GM03348 (cell line): ENCODE data around the gene TRNAU1AP.
A peak's percentile ranks its signal among the peaks of the same experiment; 100 is the strongest.
"Not testable (repeated sequence)": the region's sequence is repeated elsewhere in the genome, so short reads cannot be mapped to it uniquely, and the experiment has no call there.

Experiments used
- DNase-seq: peaks from one replicate; pipeline ENCODE4 v3.0.0; 2012; ENCODE audit warnings: low spot score

Gene TRNAU1AP

GRCh38 chr1:28521502-28522164 is 31.3 kb upstream of the TRNAU1AP start:
- DNase-seq = no peak

GRCh38 chr1:28522537-28522936 is 30.3 kb upstream of the TRNAU1AP start:
- not testable (repeated sequence) for DNase-seq

DNA sequence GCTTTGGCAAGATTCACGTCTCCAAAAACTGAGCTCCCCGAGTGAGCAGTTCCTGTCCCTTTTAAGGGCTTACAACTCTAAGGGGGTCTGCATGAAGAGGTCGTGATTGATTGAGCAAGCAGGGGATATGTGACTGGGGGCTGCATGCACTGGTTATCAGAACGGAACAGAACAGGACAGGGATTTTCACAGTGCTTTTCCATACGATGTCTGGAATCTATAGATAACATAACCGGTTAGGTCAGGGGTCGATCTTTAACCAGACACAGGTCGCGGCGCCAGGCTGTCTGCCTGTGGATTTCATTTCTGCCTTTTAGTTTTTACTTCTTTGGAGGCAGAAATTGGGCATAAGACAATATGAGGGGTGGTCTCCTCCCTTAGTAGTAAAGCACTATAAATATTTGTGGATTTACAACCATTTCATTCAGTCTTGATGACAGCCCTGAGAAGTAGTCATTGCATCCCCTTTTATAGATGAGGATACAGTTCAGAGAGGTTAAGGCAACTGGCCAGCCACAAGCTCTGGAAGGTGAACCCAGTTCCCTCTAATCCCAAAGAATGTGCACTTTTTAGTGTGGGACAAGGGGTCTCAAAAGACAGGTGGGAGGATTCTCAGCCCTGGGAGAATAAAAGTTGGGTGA is 27.8 kb upstream of the TRNAU1AP start:
- not testable (repeated sequence) for DNase-seq

- no peak for DNase-seq
Observed at GRCh38 chr1:28526886-28527285, 26.0 kb upstream of the TRNAU1AP start.

GRCh38 chr1:28530456-28530855 is 22.4 kb upstream of the TRNAU1AP start:
- no peak for DNase-seq

- DNase-seq = no peak
Observed at GRCh38 chr1:28534671-28535070, 18.2 kb upstream of the TRNAU1AP start.

GRCh38 chr1:28535180-28535579 is 17.7 kb upstream of the TRNAU1AP start:
- DNase-seq = no peak

DNA sequence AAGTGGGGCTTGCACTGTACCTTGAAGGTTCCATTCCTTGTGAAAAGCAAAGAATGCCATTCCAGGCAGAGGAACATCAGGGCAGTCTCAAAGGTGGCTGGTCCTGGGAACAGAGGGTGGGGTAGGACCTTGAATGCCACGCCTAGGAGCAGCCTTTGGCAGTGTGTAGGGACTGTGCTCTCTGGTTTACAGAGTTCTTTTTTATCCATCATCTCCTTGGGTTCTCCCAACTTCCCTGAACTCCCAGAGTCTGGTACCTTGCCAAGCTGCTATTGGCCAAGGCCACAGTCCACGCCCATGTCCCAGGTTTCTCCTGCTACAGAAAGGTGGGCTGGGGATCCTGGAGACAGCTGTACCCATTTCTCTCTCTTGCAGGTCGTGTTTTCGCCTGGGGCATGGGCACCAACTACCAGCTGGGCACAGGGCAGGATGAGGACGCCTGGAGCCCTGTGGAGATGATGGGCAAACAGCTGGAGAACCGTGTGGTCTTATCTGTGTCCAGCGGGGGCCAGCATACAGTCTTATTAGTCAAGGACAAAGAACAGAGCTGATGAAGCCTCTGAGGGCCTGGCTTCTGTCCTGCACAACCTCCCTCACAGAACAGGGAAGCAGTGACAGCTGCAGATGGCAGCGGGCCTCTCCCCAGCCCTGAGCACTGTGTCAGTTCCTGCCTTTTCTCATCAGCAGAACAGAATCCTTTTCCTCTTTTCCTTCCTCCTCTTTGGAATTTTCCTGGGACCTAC is 15.3 kb upstream of the TRNAU1AP start:
- no peak for DNase-seq

DNA sequence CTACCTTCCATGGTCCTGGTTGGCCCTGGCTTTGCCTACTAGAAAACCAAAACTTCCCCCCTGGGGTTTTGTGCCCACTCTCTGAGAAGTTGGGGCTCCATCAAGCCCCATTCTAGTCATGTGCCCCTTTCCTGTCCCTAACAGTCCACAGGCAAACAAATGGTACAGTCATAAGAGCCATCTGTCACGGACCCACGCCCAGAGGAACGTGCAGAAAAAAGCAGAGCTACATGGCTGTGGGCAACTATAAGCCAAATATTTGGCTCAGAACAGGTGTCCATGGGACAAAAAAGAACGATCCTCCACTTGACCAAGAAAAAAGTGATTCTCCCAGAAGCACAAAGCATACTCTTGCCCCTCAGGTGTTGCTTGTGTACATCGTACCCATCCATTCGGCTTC is 14.6 kb upstream of the TRNAU1AP start:
- no peak for DNase-seq

DNA sequence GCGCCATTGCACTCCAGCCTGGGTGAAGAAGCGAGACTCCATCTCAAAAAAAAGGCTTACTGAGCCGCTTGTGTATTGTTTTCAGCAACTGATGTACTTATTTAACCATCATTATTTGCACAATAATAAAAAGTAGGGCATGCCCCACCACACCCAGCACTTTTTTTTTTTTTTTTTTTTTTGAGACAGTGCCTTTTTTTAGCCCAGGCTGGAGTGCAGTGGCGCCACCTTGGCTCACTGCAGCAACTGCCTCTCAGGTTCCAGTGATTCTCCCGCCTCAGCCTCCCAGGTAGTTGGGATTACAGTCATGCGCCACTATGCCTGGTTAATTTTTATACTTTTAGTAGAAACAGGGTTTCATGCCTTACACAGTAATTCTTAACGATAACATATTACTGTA is 12.2 kb upstream of the TRNAU1AP start:
- DNase-seq = no peak

DNA sequence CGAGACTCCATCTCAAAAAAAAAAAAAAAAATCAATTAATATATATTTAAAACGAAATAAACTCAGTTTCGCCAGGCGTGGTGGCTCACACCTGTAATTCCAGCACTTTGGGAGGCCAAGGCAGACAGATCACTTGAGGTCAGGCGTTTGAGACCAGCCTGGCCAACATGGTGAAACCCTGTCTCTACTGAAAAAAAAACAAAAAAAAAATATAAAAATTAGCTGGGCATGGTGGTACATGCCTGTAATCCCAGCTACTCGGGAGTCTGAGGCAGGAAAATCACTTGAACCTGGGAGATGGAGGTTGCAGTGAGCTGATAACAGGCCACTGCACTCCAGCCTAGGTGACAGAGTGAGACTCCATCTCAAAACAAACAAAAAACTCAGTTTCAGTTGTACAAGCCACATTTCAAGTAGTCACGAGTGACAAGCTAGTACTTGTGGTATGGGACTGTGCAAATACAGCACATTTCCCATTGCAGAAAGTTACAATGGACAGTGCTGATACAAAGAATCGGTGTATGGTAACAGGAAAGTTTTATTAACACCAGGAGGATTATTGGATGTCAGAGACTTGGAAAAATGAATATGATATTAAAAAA is 11.4 kb upstream of the TRNAU1AP start:
- not testable (repeated sequence) for DNase-seq

DNA sequence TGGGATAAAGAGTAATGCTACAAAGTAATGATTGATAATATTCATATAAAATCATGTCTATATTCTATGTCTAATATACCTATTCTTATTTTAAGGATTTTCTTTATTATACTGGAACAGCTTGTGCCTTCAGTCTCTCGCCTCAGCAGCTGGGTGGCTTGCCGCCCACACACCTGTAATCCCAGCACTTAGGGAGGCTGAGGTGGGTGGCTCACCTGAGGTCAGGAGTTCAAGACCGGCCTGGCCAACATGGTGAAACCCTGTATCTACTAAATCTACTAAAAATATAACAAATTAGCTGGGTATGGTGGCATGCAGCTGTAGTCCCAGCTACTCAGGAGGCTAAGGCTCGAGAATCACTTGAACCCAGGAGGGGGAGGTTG is 7.6 kb upstream of the TRNAU1AP start:
- no peak for DNase-seq

GRCh38 chr1:28548318-28548717 is 4.6 kb upstream of the TRNAU1AP start:
- DNase-seq = no peak

DNA sequence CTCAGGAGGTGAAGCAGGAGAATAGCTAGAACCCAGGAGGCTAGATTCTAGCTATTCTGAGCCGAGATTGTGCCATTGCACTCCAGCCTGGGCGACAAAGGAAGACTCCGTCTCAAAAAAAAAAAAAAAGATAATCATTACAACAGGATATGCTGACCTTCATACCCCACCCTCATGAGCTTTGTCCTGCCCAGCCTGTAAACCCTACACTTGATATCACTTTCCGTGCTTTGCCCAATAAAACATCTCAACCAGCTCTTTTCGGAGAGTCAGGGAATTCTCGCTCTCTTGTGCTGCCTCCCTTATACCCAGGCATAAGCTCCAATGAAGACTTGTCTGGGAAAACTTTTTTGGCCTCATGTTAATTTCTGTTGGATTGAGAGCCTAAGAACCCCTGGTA is 1.5 kb upstream of the TRNAU1AP start:
- no peak for DNase-seq

DNA sequence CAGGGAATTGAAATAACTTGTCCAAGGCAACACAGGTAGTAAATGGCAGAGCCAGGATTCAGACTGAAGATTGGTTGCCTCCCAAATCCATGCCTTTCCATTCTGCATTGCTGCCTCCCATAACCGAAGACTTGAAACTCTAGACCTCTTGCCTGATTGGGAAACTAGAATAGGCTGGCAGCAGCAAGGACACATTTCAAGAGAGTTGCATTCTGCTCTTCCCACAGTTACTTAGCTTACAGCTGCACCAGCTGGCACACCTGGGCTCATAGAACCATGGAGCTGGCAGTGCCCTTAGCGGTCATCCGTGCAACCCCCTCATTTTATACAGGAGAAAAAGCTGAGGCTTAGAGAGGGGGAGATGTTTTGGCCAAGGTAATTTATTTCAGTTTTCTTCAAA is 8.0 kb downstream of the TRNAU1AP start:
- no peak for DNase-seq

- no peak for DNase-seq
Observed at GRCh38 chr1:28564310-28564709, 11.4 kb downstream of the TRNAU1AP start.

DNA sequence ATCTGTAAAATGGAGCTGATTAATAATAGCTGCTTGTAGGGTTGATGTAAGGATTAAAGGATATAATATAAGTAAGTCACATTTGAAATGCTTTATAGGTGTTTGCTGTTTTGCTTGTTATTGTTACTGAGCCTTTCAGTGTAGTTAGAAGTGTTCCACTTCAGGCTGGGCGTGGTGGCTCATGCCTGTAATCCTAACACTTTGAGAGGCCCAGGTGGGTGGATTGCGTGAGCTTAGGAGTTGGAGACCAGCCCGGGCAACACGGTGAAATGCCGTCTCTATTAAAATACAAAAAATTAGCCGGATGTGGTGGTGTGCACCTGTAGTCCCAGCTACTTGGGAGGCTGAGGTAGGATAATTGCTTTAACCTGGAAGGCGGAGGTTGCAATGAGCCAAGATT is 12.2 kb downstream of the TRNAU1AP start:
- no peak for DNase-seq

- no peak for DNase-seq
Observed at GRCh38 chr1:28565726-28566125, 12.8 kb downstream of the TRNAU1AP start.

DNA sequence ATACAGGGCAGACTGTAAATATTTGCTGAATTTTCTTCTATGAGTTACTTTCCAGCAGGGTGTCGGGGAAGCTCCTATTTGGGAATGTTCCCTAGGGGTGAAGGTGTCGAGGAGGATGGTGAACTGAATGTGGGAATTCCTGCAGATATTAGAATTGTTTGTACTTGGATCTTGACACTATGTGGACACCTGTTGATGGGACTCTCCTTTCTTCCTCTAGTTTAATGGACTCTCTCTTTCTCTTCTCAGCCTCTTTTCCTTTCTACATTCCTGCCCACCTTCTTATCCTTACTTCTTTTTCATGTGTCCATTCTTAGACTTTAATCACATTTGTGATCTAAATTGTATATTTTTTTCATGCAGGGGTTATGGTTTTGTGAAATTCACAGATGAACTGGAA is 14.0 kb downstream of the TRNAU1AP start:
- DNase-seq = no peak

GRCh38 chr1:28571911-28572310 is 19.0 kb downstream of the TRNAU1AP start:
- DNase-seq = no peak

GRCh38 chr1:28572891-28573290 is 20.0 kb downstream of the TRNAU1AP start:
- DNase-seq = peak; percentile 42

DNA sequence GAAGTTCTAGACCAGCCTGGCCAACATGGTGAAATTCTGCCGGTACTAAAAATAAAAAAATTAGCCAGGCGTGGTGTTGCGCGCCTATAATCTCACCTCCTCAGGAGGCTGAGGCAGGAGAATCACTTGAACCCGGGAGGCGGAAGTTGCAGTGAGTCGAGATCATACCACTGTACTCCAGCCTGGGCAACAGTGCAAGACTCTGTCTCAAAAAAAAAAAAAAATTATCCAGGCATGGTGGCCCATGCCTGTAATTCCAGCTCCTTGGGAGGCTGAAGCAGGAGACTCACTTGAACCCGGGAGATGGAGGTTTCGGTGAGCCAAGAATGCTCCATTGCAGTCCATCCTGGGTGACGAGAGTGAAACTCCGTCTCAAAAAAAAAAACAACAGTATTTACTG is 20.7 kb downstream of the TRNAU1AP start:
- DNase-seq = no peak
